ENCODE results near the gene TFAM. TPM values are rescaled to one million over a fixed set of nuclear protein-coding genes. Genes with fewer than 3 reads are reported as not detected.

The TFAM gene
- polyA plus RNA-seq, 1 of the 3 experiments (the other 2 are of a cell fraction): 19.6 TPM

- TF ChIP-seq RXRA (IDR thresholded peaks at IDR 0.05; ENCODE audit: borderline replicate concordance, low read depth) (no peak), EP300 (IDR thresholded peaks at IDR 0.05; ENCODE audit: borderline replicate concordance in 1 of 2, low read depth in 1 of 2, low read length in 1 of 2) (no peak), ELF1 (IDR thresholded peaks at IDR 0.05) (no peak), SIN3A (IDR thresholded peaks at IDR 0.05; ENCODE audit: borderline replicate concordance, low read depth, low read length) (no peak), SMC3 (IDR thresholded peaks at IDR 0.05; ENCODE audit: low read depth, low read length) (no peak), USF2 (IDR thresholded peaks at IDR 0.05; ENCODE audit: borderline replicate concordance, low read depth, low read length) (no peak), FOSL2 (IDR thresholded peaks at IDR 0.05; ENCODE audit: borderline replicate concordance, low read depth) (no peak), FOXJ3 (CRISPR knock-in tag; IDR thresholded peaks at IDR 0.05) (no peak), TEAD4 (IDR thresholded peaks at IDR 0.05; ENCODE audit: borderline replicate concordance, insufficient read depth) (no peak), GABPA (IDR thresholded peaks at IDR 0.05; ENCODE audit: low read depth) (no peak), MXI1 (IDR thresholded peaks at IDR 0.05; ENCODE audit: low read depth, low read length) (no peak)
Observed at GRCh38 chr10:58394471-58394870, 9.3 kb downstream of the TFAM start (continued).

GRCh38 chr10:58396057-58396456 is 10.8 kb downstream of the TFAM start:
- Histone ChIP-seq H4K20me1 (ENCODE audit: insufficient read depth) (no peaks in the 10 kb centered on the region), H3K4me2 (no peak overlapping the region), H3K4me1 (ENCODE audit: control insufficient read depth in 1 of 2, insufficient read depth in 2 of 2, low read depth in 1 of 2, low read length in 1 of 2) (no peaks in the 10 kb centered on the region), H3K4me3 (ENCODE audit: low read depth in 2 of 2, low read length in 1 of 2) (no peak overlapping the region), H2AFZ (ENCODE audit: low read depth) (no peak overlapping the region), H3K79me2 (ENCODE audit: insufficient read depth) (peaks cover 13% of the 10 kb centered on the region; the same call in 1 of the 2 replicates), H3K9ac (no peak overlapping the region), H3K27ac (ENCODE audit: low read depth in 2 of 2, low read length in 1 of 2) (no peak overlapping the region), H3F3A (replicated peaks; ENCODE audit: insufficient read depth) (peaks cover 7% of the 10 kb centered on the region), H3K9me3 (no peaks in the 10 kb centered on the region), H3K36me3 (replicated peaks in 1 of 2; ENCODE audit: control insufficient read depth in 1 of 2, insufficient read depth in 2 of 2, low read length in 1 of 2) (peaks cover 52 to 69% of the 10 kb centered on the region in 2 experiments), H3K27me3 (ENCODE audit: insufficient read depth) (no peaks in the 10 kb centered on the region), H3K9me2 (no peaks in the 10 kb centered on the region)
- no peak for DNase-seq
- ChIA-PET POLR2A (no interaction called here), CTCF (interaction anchor here (3.2 kb wide), 1 partner anchor 19 kb away, joined by 10 read pairs; no protein-coding TSS in a partner anchor)
- TF ChIP-seq SMC3 (IDR thresholded peaks at IDR 0.05; ENCODE audit: low read depth, low read length) (no peak), MXI1 (IDR thresholded peaks at IDR 0.05; ENCODE audit: low read depth, low read length) (no peak)

DNA sequence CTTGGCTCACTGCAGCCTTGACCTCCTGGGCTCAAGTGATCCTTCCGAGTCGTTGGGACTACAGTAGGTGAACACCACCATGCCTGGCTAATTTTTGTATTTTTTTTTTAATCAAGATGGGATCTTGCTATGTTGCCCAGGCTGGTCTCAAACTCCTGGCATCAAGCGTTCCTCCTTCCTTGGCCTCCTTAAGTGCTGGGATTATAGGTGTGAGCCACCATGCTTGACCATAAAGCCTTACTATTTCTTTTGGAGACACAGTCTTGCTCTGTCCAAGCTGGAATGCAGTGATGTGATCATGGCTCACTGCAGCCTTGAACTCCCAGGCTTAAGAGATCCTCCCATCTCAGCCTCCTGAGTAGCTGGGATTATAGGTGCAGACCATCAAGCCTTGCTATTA is 12.6 kb downstream of the TFAM start:
- WGBS (ENCODE audit: low lambda C conversion rate): 100% methylated on average over 3 of the region's 3 CpGs
- ChIA-PET CTCF (interaction anchor here (1.6 to 3.2 kb wide), 2 partner anchors 17 to 107 kb away, joined by 4 to 10 read pairs; no protein-coding TSS in a partner anchor), POLR2A (interaction anchor here (0.8 kb wide), 1 partner anchor 12 kb away, joined by 3 read pairs; the partner anchor contains the start of gene TFAM)
- no peak overlapping the region for H3K27ac ChIP-seq (ENCODE audit: low read depth in 2 of 2, low read length in 1 of 2)
- no peaks in the 10 kb centered on the region for H3K9me3 ChIP-seq
- H3K4me1 ChIP-seq (ENCODE audit: control insufficient read depth in 1 of 2, insufficient read depth in 2 of 2, low read depth in 1 of 2, low read length in 1 of 2): no peaks in the 10 kb centered on the region
- no peaks in the 10 kb centered on the region for H4K20me1 ChIP-seq (ENCODE audit: insufficient read depth)
- H2AFZ ChIP-seq (ENCODE audit: low read depth): no peak overlapping the region
- H3K27me3 ChIP-seq (ENCODE audit: insufficient read depth): no peaks in the 10 kb centered on the region
- H3K9ac ChIP-seq: no peak overlapping the region
- peaks cover 42 to 52% of the 10 kb centered on the region in 2 experiments for H3K36me3 ChIP-seq (replicated peaks in 1 of 2; ENCODE audit: control insufficient read depth in 1 of 2, insufficient read depth in 2 of 2, low read length in 1 of 2)
- DNase-seq: no peak
- H3F3A ChIP-seq (replicated peaks; ENCODE audit: insufficient read depth): peaks cover 7% of the 10 kb centered on the region
- no peak for TF ChIP-seq GATA2 (CRISPR knock-in tag; IDR thresholded peaks at IDR 0.05)
- no peak for TF ChIP-seq RAD21 (IDR thresholded peaks at IDR 0.05; ENCODE audit: low read length)
- TF ChIP-seq SIN3A (IDR thresholded peaks at IDR 0.05; ENCODE audit: borderline replicate concordance, low read depth, low read length): no peak
- TF ChIP-seq USF1 (IDR thresholded peaks at IDR 0.05; ENCODE audit: borderline replicate concordance, low read depth): no peak
- no peak for TF ChIP-seq MXI1 (IDR thresholded peaks at IDR 0.05; ENCODE audit: low read depth, low read length)
- no peak for TF ChIP-seq SMC3 (IDR thresholded peaks at IDR 0.05; ENCODE audit: low read depth, low read length)
- no peak for TF ChIP-seq MEF2A (IDR thresholded peaks at IDR 0.05; ENCODE audit: borderline replicate concordance, low read depth)
- TF ChIP-seq CHD2 (IDR thresholded peaks at IDR 0.05; ENCODE audit: low read length, partially characterized antibody): no peak
- no peak for TF ChIP-seq GABPA (IDR thresholded peaks at IDR 0.05; ENCODE audit: low read depth)
- TF ChIP-seq TAF1 (IDR thresholded peaks at IDR 0.05; ENCODE audit: borderline replicate concordance, low read depth, low read length): no peak
- no peak for TF ChIP-seq NRF1 (IDR thresholded peaks at IDR 0.05; ENCODE audit: low read depth, low read length)
- no peak for TF ChIP-seq YY1 (IDR thresholded peaks at IDR 0.05; ENCODE audit: low read depth)
- no peak for TF ChIP-seq POLR2AphosphoS5 (IDR thresholded peaks at IDR 0.05; ENCODE audit: low read depth, low read length)
- TF ChIP-seq FOXJ3 (CRISPR knock-in tag; IDR thresholded peaks at IDR 0.05): no peak
- TF ChIP-seq EZH2phosphoT487 (IDR thresholded peaks at IDR 0.05; ENCODE audit: borderline replicate concordance, low read depth): no peak
- TF ChIP-seq FOSL2 (IDR thresholded peaks at IDR 0.05; ENCODE audit: borderline replicate concordance, low read depth): no peak
- no peak for TF ChIP-seq NFIC (IDR thresholded peaks at IDR 0.05; ENCODE audit: borderline replicate concordance)
- no peak for TF ChIP-seq TEAD4 (IDR thresholded peaks at IDR 0.05; ENCODE audit: borderline replicate concordance, insufficient read depth)
- no peak for TF ChIP-seq ELF1 (IDR thresholded peaks at IDR 0.05)
- no peak for TF ChIP-seq RCOR1 (IDR thresholded peaks at IDR 0.05; ENCODE audit: low read length)
- H3K4me2 ChIP-seq: no peak overlapping the region
- no peak overlapping the region for H3K4me3 ChIP-seq (ENCODE audit: low read depth in 2 of 2, low read length in 1 of 2)
- H3K79me2 ChIP-seq (ENCODE audit: insufficient read depth): no peaks in the 10 kb centered on the region
- H3K9me2 ChIP-seq: no peaks in the 10 kb centered on the region
